ENCODE measurements around the gene HDAC1. TPM values are rescaled to one million over a fixed set of nuclear protein-coding genes. Genes with fewer than 3 reads are reported as not detected.

Gene HDAC1
- total and polyA plus RNA-seq, 2 of the 4 experiments (the other 2 are of a cell fraction): 95.5 to 139 TPM

- H3K4me3 ChIP-seq (ENCODE audit: insufficient read depth, low read depth, low read length): no peak overlapping the region
These were observed 69.4 kb downstream of the HDAC1 start for GRCh38 chr1:32361308-32361673.

More at GRCh38 chr1:32361308-32361673, 69.4 kb downstream of the HDAC1 start:
- Histone ChIP-seq H3K18ac (ENCODE audit: low read depth, low read length) (no peak overlapping the region), H4K8ac (ENCODE audit: low read depth in 2 of 2, low read length in 2 of 2) (no peak overlapping the region), H3K36me3 (ENCODE audit: control insufficient read depth, insufficient read depth, low read length) (peaks cover 21% of the 10 kb centered on the region), H3K27me3 (ENCODE audit: control insufficient read depth, insufficient read depth, low read length) (no peaks in the 10 kb centered on the region), H3K27ac (ENCODE audit: insufficient read depth, low read length) (no peak overlapping the region), H2AK5ac (ENCODE audit: low read depth, low read length) (no peak overlapping the region), H2AK9ac (replicated peaks; ENCODE audit: low read depth, low read length, poor library complexity) (no peak overlapping the region), H2BK20ac (ENCODE audit: low read depth, low read length) (no peak overlapping the region), H4K91ac (ENCODE audit: insufficient read depth, low read depth, low read length) (no peak overlapping the region), H3K79me1 (ENCODE audit: low read depth in 1 of 2, low read length in 2 of 2) (peaks cover 0 to 3% of the 10 kb centered on the region in 2 experiments; a peak in 1 of 4 replicates), H4K5ac (ENCODE audit: low read depth, low read length) (no peak overlapping the region), H3K9me3 (ENCODE audit: control insufficient read depth, insufficient read depth, low read length) (no peaks in the 10 kb centered on the region), H3K23ac (ENCODE audit: low read depth, low read length) (no peak overlapping the region), H3K14ac (replicated peaks; ENCODE audit: low read depth, low read length) (no peak overlapping the region), H3K9ac (ENCODE audit: low read depth, low read length) (no peak overlapping the region), H2BK120ac (ENCODE audit: low read depth, low read length) (no peak overlapping the region), H2AFZ (replicated peaks; ENCODE audit: low read length, poor library complexity) (no peak overlapping the region), H3K4me2 (ENCODE audit: low read depth, low read length) (no peak overlapping the region), H3K56ac (ENCODE audit: extremely low read depth, insufficient read depth, low read length) (no peak overlapping the region), H4K20me1 (ENCODE audit: insufficient read depth, low read length) (no peaks in the 10 kb centered on the region; the same call in 1 of the 2 replicates), H2BK15ac (ENCODE audit: low read depth, low read length) (no peak overlapping the region), H3K4me1 (ENCODE audit: control insufficient read depth, insufficient read depth, low read length) (no peaks in the 10 kb centered on the region), H2BK5ac (ENCODE audit: low read depth, low read length, poor library complexity, severe bottlenecking) (no peak overlapping the region), H3K9me1 (ENCODE audit: insufficient read depth, low read length) (0 out of 2 replicates have a peak, but pooled peaks cover 4% of the 10 kb centered on the region), H3K4ac (ENCODE audit: low read depth, low read length) (no peak overlapping the region)
- WGBS, 2 experiments (ENCODE audit: extremely low coverage in 2 of 2, insufficient read length in 1 of 2): 74% methylated on average over 21 of the region's 35 CpGs; no CpG with 5 or more reads in 1 of the 2 experiments
- BruUV-seq (replicated peaks): no TSS peak
- intact Hi-C loops (cut with micrococcal nuclease) (no loop called here), in situ Hi-C loops (cut with MboI; ENCODE audit: low sequenced_read_pairs) (no loop called here), dilution Hi-C loops (cut with HindIII; ENCODE audit: low sequenced_read_pairs, unreplicated experiment) (no loop called here)
- ATAC-seq (ENCODE audit: low read depth) (no peak; the same call in 1 of the 2 replicates), DNase-seq (no peak)
- POLR2A ChIA-PET (ENCODE audit: unreplicated experiment): no interaction called here
- TF ChIP-seq, protein P1, sequence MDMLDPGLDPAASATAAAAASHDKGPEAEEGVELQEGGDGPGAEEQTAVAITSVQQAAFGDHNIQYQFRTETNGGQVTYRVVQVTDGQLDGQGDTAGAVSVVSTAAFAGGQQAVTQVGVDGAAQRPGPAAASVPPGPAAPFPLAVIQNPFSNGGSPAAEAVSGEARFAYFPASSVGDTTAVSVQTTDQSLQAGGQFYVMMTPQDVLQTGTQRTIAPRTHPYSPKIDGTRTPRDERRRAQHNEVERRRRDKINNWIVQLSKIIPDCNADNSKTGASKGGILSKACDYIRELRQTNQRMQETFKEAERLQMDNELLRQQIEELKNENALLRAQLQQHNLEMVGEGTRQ (IDR thresholded peaks at IDR 0.05; ENCODE audit: low read depth, low read length): no peak
- TF ChIP-seq MAFK (IDR thresholded peaks at IDR 0.05; ENCODE audit: low read depth, low read length): no peak
- TF ChIP-seq POLR2A (IDR thresholded peaks at IDR 0.05; ENCODE audit: low read depth, low read length): no peak
- no peak for TF ChIP-seq RCOR1 (IDR thresholded peaks at IDR 0.05; ENCODE audit: insufficient replicate concordance, low read length)
- no peak for TF ChIP-seq MXI1 (IDR thresholded peaks at IDR 0.05; ENCODE audit: borderline replicate concordance, low read depth, low read length)
- TF ChIP-seq, protein P2, sequence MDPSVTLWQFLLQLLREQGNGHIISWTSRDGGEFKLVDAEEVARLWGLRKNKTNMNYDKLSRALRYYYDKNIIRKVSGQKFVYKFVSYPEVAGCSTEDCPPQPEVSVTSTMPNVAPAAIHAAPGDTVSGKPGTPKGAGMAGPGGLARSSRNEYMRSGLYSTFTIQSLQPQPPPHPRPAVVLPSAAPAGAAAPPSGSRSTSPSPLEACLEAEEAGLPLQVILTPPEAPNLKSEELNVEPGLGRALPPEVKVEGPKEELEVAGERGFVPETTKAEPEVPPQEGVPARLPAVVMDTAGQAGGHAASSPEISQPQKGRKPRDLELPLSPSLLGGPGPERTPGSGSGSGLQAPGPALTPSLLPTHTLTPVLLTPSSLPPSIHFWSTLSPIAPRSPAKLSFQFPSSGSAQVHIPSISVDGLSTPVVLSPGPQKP (IDR thresholded peaks at IDR 0.05; ENCODE audit: borderline replicate concordance, low read depth, low read length): no peak
- no peak for TF ChIP-seq CHD1 (IDR thresholded peaks at IDR 0.05; ENCODE audit: low read depth, low read length)
- TF ChIP-seq, protein P3, sequence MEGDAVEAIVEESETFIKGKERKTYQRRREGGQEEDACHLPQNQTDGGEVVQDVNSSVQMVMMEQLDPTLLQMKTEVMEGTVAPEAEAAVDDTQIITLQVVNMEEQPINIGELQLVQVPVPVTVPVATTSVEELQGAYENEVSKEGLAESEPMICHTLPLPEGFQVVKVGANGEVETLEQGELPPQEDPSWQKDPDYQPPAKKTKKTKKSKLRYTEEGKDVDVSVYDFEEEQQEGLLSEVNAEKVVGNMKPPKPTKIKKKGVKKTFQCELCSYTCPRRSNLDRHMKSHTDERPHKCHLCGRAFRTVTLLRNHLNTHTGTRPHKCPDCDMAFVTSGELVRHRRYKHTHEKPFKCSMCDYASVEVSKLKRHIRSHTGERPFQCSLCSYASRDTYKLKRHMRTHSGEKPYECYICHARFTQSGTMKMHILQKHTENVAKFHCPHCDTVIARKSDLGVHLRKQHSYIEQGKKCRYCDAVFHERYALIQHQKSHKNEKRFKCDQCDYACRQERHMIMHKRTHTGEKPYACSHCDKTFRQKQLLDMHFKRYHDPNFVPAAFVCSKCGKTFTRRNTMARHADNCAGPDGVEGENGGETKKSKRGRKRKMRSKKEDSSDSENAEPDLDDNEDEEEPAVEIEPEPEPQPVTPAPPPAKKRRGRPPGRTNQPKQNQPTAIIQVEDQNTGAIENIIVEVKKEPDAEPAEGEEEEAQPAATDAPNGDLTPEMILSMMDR (conservative IDR thresholded peaks at IDR 0.05; ENCODE audit: low read depth, low read length): no peak
- no peak for TF ChIP-seq SMC3 (IDR thresholded peaks at IDR 0.05; ENCODE audit: low read depth, low read length)
- TF ChIP-seq BHLHE40 (IDR thresholded peaks at IDR 0.05; ENCODE audit: low read depth, low read length): no peak
- CTCF ChIA-PET: no interaction called here

Data from IMR-90 (cell line).